Measurements from ENCODE around the gene HLA-A.

- no peak for TF ChIP-seq CTCF (IDR thresholded peaks at IDR 0.05)
- no peak for TF ChIP-seq POLR2A (IDR thresholded peaks at IDR 0.05)
Measured at GRCh38 chr6:29990931-29991330, 48.6 kb downstream of the HLA-A start.

Data from body of pancreas (tissue), 4 donors.